ENCODE results near the gene CCS.

DNA sequence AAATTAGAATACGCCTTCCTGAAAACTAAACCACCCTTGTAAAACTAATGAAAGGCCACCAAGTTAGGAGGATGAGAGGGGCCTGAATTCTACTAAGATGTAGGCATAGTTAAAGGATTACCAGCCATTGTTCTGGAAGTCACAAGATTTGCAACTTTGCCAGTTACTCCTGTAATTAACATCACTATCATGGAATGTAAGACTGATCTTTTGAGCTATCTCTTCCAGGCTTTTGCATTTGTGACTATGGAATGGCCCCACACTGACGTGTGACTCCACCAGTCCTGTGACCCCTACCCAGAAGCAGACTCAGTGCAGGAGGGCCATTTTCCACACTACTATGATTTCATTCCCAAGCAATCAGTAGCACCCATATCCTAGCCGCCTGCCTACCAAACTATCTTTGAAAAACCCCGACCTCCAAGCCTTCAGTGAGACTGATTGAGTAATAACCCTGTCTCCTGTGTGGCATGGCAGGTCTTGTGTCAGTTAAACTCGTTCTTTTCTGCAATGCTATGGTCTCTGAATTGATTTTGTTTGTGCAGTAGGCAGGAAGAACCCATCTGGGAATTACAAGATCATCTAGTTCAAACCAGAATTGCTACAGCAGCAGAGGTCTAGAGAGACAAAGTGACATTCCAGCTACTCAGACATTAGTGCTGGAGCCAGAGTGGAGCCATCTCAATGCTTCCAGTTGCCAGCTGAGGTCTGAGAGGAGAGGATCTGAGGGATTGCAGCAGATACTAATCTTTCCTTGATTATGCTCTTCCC lies 22.7 kb upstream of the CCS start:
- TF ChIP-seq, protein P1, sequence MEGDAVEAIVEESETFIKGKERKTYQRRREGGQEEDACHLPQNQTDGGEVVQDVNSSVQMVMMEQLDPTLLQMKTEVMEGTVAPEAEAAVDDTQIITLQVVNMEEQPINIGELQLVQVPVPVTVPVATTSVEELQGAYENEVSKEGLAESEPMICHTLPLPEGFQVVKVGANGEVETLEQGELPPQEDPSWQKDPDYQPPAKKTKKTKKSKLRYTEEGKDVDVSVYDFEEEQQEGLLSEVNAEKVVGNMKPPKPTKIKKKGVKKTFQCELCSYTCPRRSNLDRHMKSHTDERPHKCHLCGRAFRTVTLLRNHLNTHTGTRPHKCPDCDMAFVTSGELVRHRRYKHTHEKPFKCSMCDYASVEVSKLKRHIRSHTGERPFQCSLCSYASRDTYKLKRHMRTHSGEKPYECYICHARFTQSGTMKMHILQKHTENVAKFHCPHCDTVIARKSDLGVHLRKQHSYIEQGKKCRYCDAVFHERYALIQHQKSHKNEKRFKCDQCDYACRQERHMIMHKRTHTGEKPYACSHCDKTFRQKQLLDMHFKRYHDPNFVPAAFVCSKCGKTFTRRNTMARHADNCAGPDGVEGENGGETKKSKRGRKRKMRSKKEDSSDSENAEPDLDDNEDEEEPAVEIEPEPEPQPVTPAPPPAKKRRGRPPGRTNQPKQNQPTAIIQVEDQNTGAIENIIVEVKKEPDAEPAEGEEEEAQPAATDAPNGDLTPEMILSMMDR (IDR thresholded peaks at IDR 0.05): no peak
- no peak for TF ChIP-seq POLR2A (IDR thresholded peaks at IDR 0.05; ENCODE audit: low read depth)
- no peak for TF ChIP-seq POLR2AphosphoS5 (IDR thresholded peaks at IDR 0.05)

Data from esophagus muscularis mucosa (tissue), 3 donors.